ENCODE data around the gene ANKFY1. TPM values are rescaled to one million over a fixed set of nuclear protein-coding genes. Genes with fewer than 3 reads are reported as not detected.
A peak's percentile ranks its signal among the peaks of the same experiment; 100 is the strongest.

The ANKFY1 gene
- polyA plus RNA-seq, 1 of the 3 experiments (the other 2 are of a cell fraction), result 29.6 TPM

DNA sequence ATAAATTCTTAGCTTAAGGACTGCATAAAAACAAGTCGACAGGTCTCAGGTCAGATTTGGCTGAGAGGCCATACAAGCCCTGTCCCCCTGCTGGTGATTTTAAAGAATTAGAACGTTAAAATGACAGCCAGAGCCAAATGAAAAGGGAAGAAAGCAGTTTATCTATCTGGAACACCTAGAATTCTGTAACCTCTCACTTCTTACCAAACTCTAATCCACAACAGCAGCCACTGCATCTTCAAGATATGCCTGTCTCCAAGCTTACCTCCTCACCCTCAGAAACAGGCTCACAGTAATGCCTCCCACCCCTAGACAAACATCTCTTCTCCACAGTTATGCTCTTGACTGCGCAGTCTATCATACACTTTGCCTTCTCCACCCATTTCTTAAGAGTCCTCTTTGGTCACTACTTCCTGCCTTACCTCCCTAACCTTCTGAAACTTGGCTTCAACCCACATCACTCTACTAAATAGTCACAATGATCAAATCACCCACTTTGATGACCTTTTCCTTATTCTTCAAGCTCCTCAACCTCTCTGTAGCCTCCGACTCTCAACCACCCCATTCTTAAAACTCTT, 14.2 kb downstream of the ANKFY1 start:
- WGBS (ENCODE audit: low lambda C conversion rate), result 50% methylated on average over 4 of the region's 4 CpGs
- Histone ChIP-seq H2AFZ (ENCODE audit: low read depth) (no peak overlapping the region), H3K9me2 (no peaks in the 10 kb centered on the region), H3K4me2 (no peak overlapping the region), H3K27ac (ENCODE audit: low read depth in 2 of 2, low read length in 1 of 2) (no peak overlapping the region), H3F3A (replicated peaks; ENCODE audit: insufficient read depth) (peaks cover 10% of the 10 kb centered on the region), H3K4me1 (ENCODE audit: control insufficient read depth in 1 of 2, insufficient read depth in 2 of 2, low read depth in 1 of 2, low read length in 1 of 2) (no peaks in the 10 kb centered on the region; a peak in 1 of 4 replicates), H3K9me3 (no peaks in the 10 kb centered on the region), H3K27me3 (ENCODE audit: insufficient read depth) (no peaks in the 10 kb centered on the region), H3K79me2 (ENCODE audit: insufficient read depth) (peaks cover 98% of the 10 kb centered on the region), H4K20me1 (ENCODE audit: insufficient read depth) (peaks cover 73% of the 10 kb centered on the region), H3K36me3 (replicated peaks in 1 of 2; ENCODE audit: control insufficient read depth in 1 of 2, insufficient read depth in 2 of 2, low read length in 1 of 2) (peaks cover 0 to 2% of the 10 kb centered on the region in 2 experiments), H3K4me3 (ENCODE audit: low read depth in 2 of 2, low read length in 1 of 2) (no peak overlapping the region), H3K9ac (no peak overlapping the region)
- ChIA-PET POLR2A (interaction anchor here (1.0 kb wide), 1 partner anchor 20 kb away, joined by 3 read pairs; no protein-coding TSS in a partner anchor), CTCF (interaction anchor here (0.6 to 4.6 kb wide), 23 partner anchors 8 to 812 kb away, joined by 3 to 39 read pairs (median 3); partner anchors contain the start of gene ANKFY1)
- peak; percentile 58 for DNase-seq
- TF ChIP-seq SMC3 (IDR thresholded peaks at IDR 0.05; ENCODE audit: low read depth, low read length), result peak; percentile 39
- TF ChIP-seq, protein P1, sequence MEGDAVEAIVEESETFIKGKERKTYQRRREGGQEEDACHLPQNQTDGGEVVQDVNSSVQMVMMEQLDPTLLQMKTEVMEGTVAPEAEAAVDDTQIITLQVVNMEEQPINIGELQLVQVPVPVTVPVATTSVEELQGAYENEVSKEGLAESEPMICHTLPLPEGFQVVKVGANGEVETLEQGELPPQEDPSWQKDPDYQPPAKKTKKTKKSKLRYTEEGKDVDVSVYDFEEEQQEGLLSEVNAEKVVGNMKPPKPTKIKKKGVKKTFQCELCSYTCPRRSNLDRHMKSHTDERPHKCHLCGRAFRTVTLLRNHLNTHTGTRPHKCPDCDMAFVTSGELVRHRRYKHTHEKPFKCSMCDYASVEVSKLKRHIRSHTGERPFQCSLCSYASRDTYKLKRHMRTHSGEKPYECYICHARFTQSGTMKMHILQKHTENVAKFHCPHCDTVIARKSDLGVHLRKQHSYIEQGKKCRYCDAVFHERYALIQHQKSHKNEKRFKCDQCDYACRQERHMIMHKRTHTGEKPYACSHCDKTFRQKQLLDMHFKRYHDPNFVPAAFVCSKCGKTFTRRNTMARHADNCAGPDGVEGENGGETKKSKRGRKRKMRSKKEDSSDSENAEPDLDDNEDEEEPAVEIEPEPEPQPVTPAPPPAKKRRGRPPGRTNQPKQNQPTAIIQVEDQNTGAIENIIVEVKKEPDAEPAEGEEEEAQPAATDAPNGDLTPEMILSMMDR (IDR thresholded peaks at IDR 0.05), result peak; percentile 64
- TF ChIP-seq MXI1 (IDR thresholded peaks at IDR 0.05; ENCODE audit: low read depth, low read length), result peak; percentile 40; the same call in 1 of the 2 replicates
- TF ChIP-seq FOSL2 (IDR thresholded peaks at IDR 0.05; ENCODE audit: borderline replicate concordance, low read depth), result no peak
- TF ChIP-seq SIN3A (IDR thresholded peaks at IDR 0.05; ENCODE audit: borderline replicate concordance, low read depth, low read length), result no peak
- no peak for TF ChIP-seq POLR2AphosphoS5 (IDR thresholded peaks at IDR 0.05; ENCODE audit: low read depth, low read length)
- TF ChIP-seq YY1 (IDR thresholded peaks at IDR 0.05; ENCODE audit: low read depth), result no peak
- TF ChIP-seq NFIC (IDR thresholded peaks at IDR 0.05; ENCODE audit: borderline replicate concordance), result no peak
- TF ChIP-seq RAD21 (IDR thresholded peaks at IDR 0.05; ENCODE audit: low read length), result peak; percentile 48

- Histone ChIP-seq H3K9me2 (no peaks in the 10 kb centered on the region), H3K27me3 (ENCODE audit: insufficient read depth) (no peaks in the 10 kb centered on the region), H3K27ac (ENCODE audit: low read depth in 2 of 2, low read length in 1 of 2) (no peak overlapping the region), H3K9ac (no peak overlapping the region), H3K4me2 (no peak overlapping the region), H3K79me2 (ENCODE audit: insufficient read depth) (peaks cover 98% of the 10 kb centered on the region), H3K4me3 (ENCODE audit: low read depth in 2 of 2, low read length in 1 of 2) (no peak overlapping the region), H3K36me3 (replicated peaks in 1 of 2; ENCODE audit: control insufficient read depth in 1 of 2, insufficient read depth in 2 of 2, low read length in 1 of 2) (peaks cover 0 to 2% of the 10 kb centered on the region in 2 experiments), H3K9me3 (no peaks in the 10 kb centered on the region), H3F3A (replicated peaks; ENCODE audit: insufficient read depth) (peaks cover 10% of the 10 kb centered on the region), H4K20me1 (ENCODE audit: insufficient read depth) (peaks cover 64% of the 10 kb centered on the region), H2AFZ (ENCODE audit: low read depth) (no peak overlapping the region), H3K4me1 (ENCODE audit: control insufficient read depth in 1 of 2, insufficient read depth in 2 of 2, low read depth in 1 of 2, low read length in 1 of 2) (no peaks in the 10 kb centered on the region; a peak in 1 of 4 replicates)
- ChIA-PET CTCF (interaction anchor here (0.8 to 4.6 kb wide), 16 partner anchors 9 to 175 kb away, joined by 3 to 39 read pairs (median 4); partner anchors contain the start of gene ANKFY1), POLR2A (no interaction called here)
- WGBS (ENCODE audit: low lambda C conversion rate), result 82% methylated on average over 7 of the region's 7 CpGs
- DNase-seq, result no peak
- TF ChIP-seq USF2 (IDR thresholded peaks at IDR 0.05; ENCODE audit: borderline replicate concordance, low read depth, low read length) (no peak), GABPA (IDR thresholded peaks at IDR 0.05; ENCODE audit: low read depth) (no peak), RCOR1 (IDR thresholded peaks at IDR 0.05; ENCODE audit: low read length) (no peak), USF1 (IDR thresholded peaks at IDR 0.05; ENCODE audit: borderline replicate concordance, low read depth) (no peak), TCF12 (IDR thresholded peaks at IDR 0.05) (no peak), GATA2 (CRISPR knock-in tag; IDR thresholded peaks at IDR 0.05) (no peak), REST (IDR thresholded peaks at IDR 0.05; ENCODE audit: low read depth, low read length) (no peak), TAF1 (IDR thresholded peaks at IDR 0.05; ENCODE audit: borderline replicate concordance, low read depth, low read length) (no peak), TEAD4 (IDR thresholded peaks at IDR 0.05; ENCODE audit: borderline replicate concordance, insufficient read depth) (no peak), MXI1 (IDR thresholded peaks at IDR 0.05; ENCODE audit: low read depth, low read length) (no peak), ELF1 (IDR thresholded peaks at IDR 0.05) (no peak), POLR2AphosphoS5 (IDR thresholded peaks at IDR 0.05; ENCODE audit: low read depth, low read length) (no peak)
These were observed 15.1 kb downstream of the ANKFY1 start for GRCh38 chr17:4248504-4249277.

Measured in SK-N-SH (cell line).